Heart left ventricle (tissue), 16 donors: ENCODE data around the gene DOK7. TPM values are rescaled to one million over a fixed set of nuclear protein-coding genes. Genes with fewer than 3 reads are reported as not detected.
A peak's percentile ranks its signal among the peaks of the same experiment; 100 is the strongest.

Source experiments
- ATAC-seq, 4 donors: fragments of 200-7000 bp; cut with Tn5 transposase; one replicate each; pipeline ENCODE4 v1.9.1; 2020 to 2022; ENCODE audit warnings: moderate library complexity in 4 of 4, mild to moderate bottlenecking in 3 of 4, moderate number of reproducible peaks in 1 of 4
- DNase-seq, 5 donors: peaks; one replicate each; pipeline ENCODE4 v3.0.0-alpha.2; 2020
- H3K27ac ChIP-seq, 12 donors: fragments of 200-600 bp; sonication (generic) in 4 of 12; one replicate each; pipeline versions ENCODE4 v1.5.0 to v1.8.0; 2016 to 2022; ENCODE audit warnings: mild to moderate bottlenecking in 2 of 12
- H3K27me3 ChIP-seq, 9 donors: fragments of 200-600 bp; sonication (generic) in 2 of 9; one replicate each; pipeline versions ENCODE4 v1.5.1 to v1.8.0; 2016 to 2022; ENCODE audit warnings: mild to moderate bottlenecking in 3 of 9
- H3K36me3 ChIP-seq, 9 donors: fragments of 200-600 bp; sonication (generic) in 2 of 9; one replicate each; pipeline versions ENCODE4 v1.5.0 to v1.8.0; 2018 to 2022; ENCODE audit warnings: mild to moderate bottlenecking in 2 of 9
- H3K4me1 ChIP-seq, 12 donors: fragments of 200-600 bp; sonication (generic) in 4 of 12; one replicate each; pipeline versions ENCODE4 v1.5.0 to v1.8.0; 2016 to 2022; ENCODE audit warnings: mild to moderate bottlenecking in 3 of 12
- H3K4me3 ChIP-seq, 12 donors: fragments of 200-600 bp; sonication (generic) in 4 of 12; one replicate each; pipeline versions ENCODE4 v1.5.0 to v1.8.0; 2017 to 2022; ENCODE audit warnings: mild to moderate bottlenecking in 9 of 12, moderate library complexity in 4 of 12
- H3K9me3 ChIP-seq, 12 donors: fragments of 200-600 bp; sonication (generic) in 4 of 12; one replicate each; pipeline versions ENCODE4 v1.5.0 to v1.8.0; 2016 to 2022; ENCODE audit warnings: mild to moderate bottlenecking in 1 of 12
- CTCF ChIP-seq, 12 donors: fragments of 200-600 bp; sonication (generic) in 4 of 12; IDR thresholded peaks; one replicate each; pipeline versions ENCODE4 v1.5.0 to v1.8.0; 2018 to 2022; ENCODE audit warnings: antibody characterized with exemption in 12 of 12, mild to moderate bottlenecking in 5 of 12
- POLR2A ChIP-seq, 2 donors: fragments of 450-650 bp; IDR thresholded peaks; one replicate each; pipeline ENCODE4 v1.6.1; 2017; ENCODE audit warnings: antibody characterized with exemption in 2 of 2, mild to moderate bottlenecking in 2 of 2, moderate library complexity in 2 of 2
- WGBS, 4 donors: extraction: QIAGEN DNeasy Blood & Tissue Kit in 2 of 4; methylation state at CpG; one replicate each; pipeline versions ENCODE4 v1.1.5 to v1.1.7; 2013 to 2018; 5-methylcytosine and 5-hydroxymethylcytosine counted together
- intact Hi-C, 10 donors: fragments of 100-400 bp; cut with DNase I; formaldehyde crosslinking; loops; one replicate each; pipeline versions ENCODE4 v1.11.1 to v1.14.2; 2022
- polyA plus RNA-seq, 2 donors: library from polyadenylated mRNA; stranded (reverse); fragments of 200-250 nt; gene quantifications; one replicate each; pipeline ENCODE4 v1.2.3, GENCODE V29; 2013
- total RNA-seq, 9 donors: library from RNA; depleted of rRNA in 2 of 9; stranded (reverse); fragments of >200 nt in 2 of 9; fragmentation: NEBNext Ultra II Directional in 3 of 9; extraction: Animal tissue kit (Norgen Biotek cat#: 25700) in 3 of 9; gene quantifications; one replicate each; pipeline versions ENCODE4 v1.1.0 to v1.2.4, GENCODE V29; 2016 to 2023
- donor health status: ischemic (EF 13 %, LVEDD 7.1; RV severe dilation, severe dysfunction).
- donor health status: healthy with polysubstance abuse.
- donor health status: DM: no; HTN: yes; CAD: no.
- donor health status: DM: no; HTN: no; CAD: no.
- donor health status: ischemic (EF 25% LVEDD 6.9; RV normal size, moderate dysfunction).
- donor health status: ischemic (EF 25% LVEDD 5.7; RV mildly dilated, moderate dysfunction).
- donor health status: healthy.
- donor health status: DM: yes; HTN: yes; CAD: no.
- donor health status: ischemic (EF 35%, LVEDD 5.7; RV mildly dilated, moderate dysfunction).
- donor health status: nonischemic (EF 11% LVEDD 7.7; RV severe dilation, severe dysfunction).
- donor health status: DM: yes; HTN: yes; CAD: no.
- donor health status: PGD.
- donor health status: ischemic (EF 29% LVEDD 5.4; RV normal size, mild dysfunction).
- donor health status: nonischemic (EF 23%, LVEDD 6.1; RV moderate dilation, normal function).

The DOK7 gene
- total and polyA plus RNA-seq, 11 donors = 27.7 to 89.5 (median 40.0) TPM

- no peaks in the 10 kb centered on the region for H3K4me1 ChIP-seq
- H3K9me3 ChIP-seq = no peaks in the 10 kb centered on the region
- intact Hi-C loops = no loop called here
- ATAC-seq = peak in 1 of 4 donors; percentile 5
- no peak overlapping the region for H3K27ac ChIP-seq
- H3K36me3 ChIP-seq = peaks cover 7 to 98% (median 86%) of the 10 kb centered on the region in 9 donors
- TF ChIP-seq CTCF (IDR thresholded peaks at IDR 0.05) (no peak), POLR2A (IDR thresholded peaks at IDR 0.05) (no peak)
- no peak overlapping the region for H3K4me3 ChIP-seq
- DNase-seq = peak in 4 of 5 donors; percentile 17 to 43 (median 41)
- WGBS, 4 donors = 82 to 92% (median 85%) methylated on average over 28 to 31 of the region's 31 CpGs
- no peaks in the 10 kb centered on the region for H3K27me3 ChIP-seq
Measured at GRCh38 chr4:3520796-3521600, 57.9 kb downstream of the DOK7 start.

- intact Hi-C loops = no loop called here
- no peak for TF ChIP-seq CTCF (IDR thresholded peaks at IDR 0.05)
- TF ChIP-seq POLR2A (IDR thresholded peaks at IDR 0.05) = no peak
- H3K27ac ChIP-seq = no peak overlapping the region
- H3K4me1 ChIP-seq = peaks cover 0 to under 1% (median 0%) of the 10 kb centered on the region in 12 donors
- DNase-seq = peak in 2 of 5 donors; percentile 6 to 13
- no peak overlapping the region for H3K4me3 ChIP-seq
- H3K27me3 ChIP-seq = no peaks in the 10 kb centered on the region
- ATAC-seq = no peak
- H3K36me3 ChIP-seq = peaks cover 3 to 95% (median 78%) of the 10 kb centered on the region in 9 donors
- H3K9me3 ChIP-seq = no peaks in the 10 kb centered on the region
- 85 to 94% (median 89%) methylated on average over 16 of the region's 16 CpGs for WGBS, 4 donors
Measured at GRCh38 chr4:3521621-3522325, 58.7 kb downstream of the DOK7 start.

- Histone ChIP-seq H3K4me1 (peaks cover 0 to 5% (median 0%) of the 10 kb centered on the region in 12 donors), H3K27ac (no peak overlapping the region), H3K4me3 (no peak overlapping the region), H3K36me3 (peaks cover 3 to 89% (median 73%) of the 10 kb centered on the region in 9 donors), H3K9me3 (no peaks in the 10 kb centered on the region), H3K27me3 (no peaks in the 10 kb centered on the region)
- ATAC-seq = no peak
- intact Hi-C loops = no loop called here
- TF ChIP-seq POLR2A (IDR thresholded peaks at IDR 0.05) (no peak), CTCF (IDR thresholded peaks at IDR 0.05) (no peak)
- DNase-seq = peak in 2 of 5 donors; percentile 9 to 14
- WGBS, 4 donors = 83 to 90% (median 84%) methylated on average over 10 to 15 of the region's 15 CpGs
Measured at GRCh38 chr4:3522326-3522640, 59.2 kb downstream of the DOK7 start.

- ATAC-seq (no peak), DNase-seq (peak in 1 of 5 donors; percentile 6)
- Histone ChIP-seq H3K27me3 (no peaks in the 10 kb centered on the region), H3K27ac (no peak overlapping the region), H3K9me3 (no peaks in the 10 kb centered on the region), H3K36me3 (peaks cover 3 to 86% (median 69%) of the 10 kb centered on the region in 9 donors), H3K4me3 (no peak overlapping the region), H3K4me1 (peaks cover 0 to 9% (median 0%) of the 10 kb centered on the region in 12 donors)
- TF ChIP-seq POLR2A (IDR thresholded peaks at IDR 0.05) (no peak), CTCF (IDR thresholded peaks at IDR 0.05) (no peak)
- intact Hi-C loops = no loop called here
- 91 to 97% (median 97%) methylated on average over 13 to 19 of the region's 19 CpGs for WGBS, 4 donors
Measured at GRCh38 chr4:3522651-3523050, 59.5 kb downstream of the DOK7 start.
